Caki2 (cell line): ENCODE measurements around the gene HTR4. TPM values are rescaled to one million over a fixed set of nuclear protein-coding genes. Genes with fewer than 3 reads are reported as not detected.
"Not testable (repeated sequence)": the region's sequence is repeated elsewhere in the genome, so short reads cannot be mapped to it uniquely, and the experiment has no call there.

Source experiments
- DNase-seq: peaks from one replicate; pipeline ENCODE4 v3.0.0-alpha.2; 2015; ENCODE audit warnings: low read depth
- in situ Hi-C: cut with HindIII; loops from 2 replicates; pipeline ENCODE4 v1.10.0; 2016; ENCODE audit warnings: low sequenced_read_pairs, low pct_unique_long_range_greater_than_20kb, mixed read lengths
- total RNA-seq: library from RNA; depleted of rRNA; stranded (reverse); fragments of >200 nt; shearing (Covaris generic); gene quantifications from 2 replicates; pipeline ENCODE4 v1.2.3, GENCODE V29; 2014; ENCODE audit warnings: low replicate concordance

Gene HTR4
- total RNA-seq, 1 experiment from 2014 or later = not detected

DNA sequence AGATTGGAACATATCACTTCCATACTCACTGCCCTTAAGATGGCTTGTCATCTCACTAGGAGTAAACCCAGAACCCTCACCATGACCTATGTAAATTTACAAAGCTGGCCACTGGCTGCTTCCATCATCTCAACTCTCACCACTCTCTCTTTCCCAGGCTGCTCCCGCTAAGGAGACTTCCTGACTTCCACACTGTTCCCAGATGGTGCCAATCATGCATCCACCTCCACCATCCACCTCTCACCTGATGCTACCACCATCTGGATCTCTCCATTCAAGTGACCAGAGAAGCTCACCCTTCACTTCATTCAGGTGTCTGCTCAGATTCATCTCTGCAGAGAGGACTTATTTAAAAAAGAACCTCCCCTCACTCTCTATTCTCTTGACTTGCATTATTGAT, 91.3 kb downstream of the HTR4 start:
- in situ Hi-C loops = no loop called here
- no peak for DNase-seq

- no peak for DNase-seq
- in situ Hi-C loops = no loop called here
Observed at GRCh38 chr5:148561801-148562311, 92.5 kb downstream of the HTR4 start.

DNA sequence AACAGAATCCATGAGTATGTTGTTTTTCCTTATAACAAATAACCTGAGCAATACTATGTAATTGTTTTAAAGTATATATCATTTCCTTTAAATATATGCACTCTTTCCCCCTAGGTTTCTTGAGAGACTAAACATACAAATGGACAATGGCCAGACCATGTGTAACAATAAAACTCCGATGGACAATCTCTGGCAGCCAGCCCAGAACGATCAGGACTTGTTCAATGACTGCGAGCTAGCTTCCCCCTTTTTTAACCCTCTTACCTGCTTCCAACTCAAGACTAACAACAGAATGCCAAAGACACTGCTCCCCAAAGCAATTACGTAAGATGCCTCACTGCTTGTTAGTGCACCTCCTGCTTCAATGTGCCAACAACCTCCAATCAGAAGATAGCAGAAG, 94.9 kb downstream of the HTR4 start:
- no peak for DNase-seq
- in situ Hi-C loops = no loop called here

GRCh38 chr5:148558892-148559291, 95.4 kb downstream of the HTR4 start:
- no peak for DNase-seq
- in situ Hi-C loops = no loop called here

DNA sequence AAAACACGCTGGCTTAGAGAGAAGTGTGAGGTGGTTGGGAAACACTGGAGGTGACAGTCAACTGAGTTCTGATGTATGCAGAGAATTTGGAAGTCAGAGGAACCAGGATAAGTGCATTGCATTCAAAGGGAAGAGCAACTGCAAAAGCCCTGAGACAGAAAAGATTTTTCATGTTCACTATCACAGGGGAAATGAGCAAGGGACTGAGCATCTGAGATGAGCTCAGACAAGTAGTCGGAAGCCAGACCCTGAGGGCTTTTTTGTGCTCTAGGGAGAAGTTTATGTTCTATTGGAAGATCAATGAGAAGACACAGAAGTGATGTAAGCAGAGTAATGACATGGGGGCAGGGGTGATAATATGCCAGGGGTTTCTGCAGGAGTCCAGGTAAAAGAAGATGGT, 97.5 kb downstream of the HTR4 start:
- DNase-seq = no peak
- in situ Hi-C loops = no loop called here

GRCh38 chr5:148554621-148555020, 99.7 kb downstream of the HTR4 start:
- in situ Hi-C loops = no loop called here
- DNase-seq = no peak

DNA sequence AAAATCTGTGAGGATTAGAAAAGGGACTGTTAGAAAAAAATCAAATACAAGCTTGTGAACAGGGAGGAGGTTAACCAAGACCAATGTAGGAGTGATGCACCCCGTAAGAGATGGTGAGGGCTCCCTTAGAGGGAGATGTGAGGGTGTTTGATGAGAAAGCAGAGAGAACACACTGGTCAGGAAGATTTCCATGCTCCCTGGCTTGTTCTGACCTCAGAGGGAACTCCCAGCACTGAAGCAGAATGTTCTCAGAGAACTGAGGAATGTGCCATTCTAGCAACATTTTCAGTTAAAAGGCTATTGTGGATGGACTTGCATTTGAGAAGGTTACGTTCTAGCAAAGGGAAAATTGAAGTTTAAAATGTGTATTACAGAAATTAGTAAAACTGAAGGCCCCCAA, 110.6 kb downstream of the HTR4 start:
- in situ Hi-C loops = no loop called here
- DNase-seq = no peak

- in situ Hi-C loops = no loop called here
- DNase-seq = no peak
Observed at GRCh38 chr5:148542812-148543211, 111.5 kb downstream of the HTR4 start.

DNA sequence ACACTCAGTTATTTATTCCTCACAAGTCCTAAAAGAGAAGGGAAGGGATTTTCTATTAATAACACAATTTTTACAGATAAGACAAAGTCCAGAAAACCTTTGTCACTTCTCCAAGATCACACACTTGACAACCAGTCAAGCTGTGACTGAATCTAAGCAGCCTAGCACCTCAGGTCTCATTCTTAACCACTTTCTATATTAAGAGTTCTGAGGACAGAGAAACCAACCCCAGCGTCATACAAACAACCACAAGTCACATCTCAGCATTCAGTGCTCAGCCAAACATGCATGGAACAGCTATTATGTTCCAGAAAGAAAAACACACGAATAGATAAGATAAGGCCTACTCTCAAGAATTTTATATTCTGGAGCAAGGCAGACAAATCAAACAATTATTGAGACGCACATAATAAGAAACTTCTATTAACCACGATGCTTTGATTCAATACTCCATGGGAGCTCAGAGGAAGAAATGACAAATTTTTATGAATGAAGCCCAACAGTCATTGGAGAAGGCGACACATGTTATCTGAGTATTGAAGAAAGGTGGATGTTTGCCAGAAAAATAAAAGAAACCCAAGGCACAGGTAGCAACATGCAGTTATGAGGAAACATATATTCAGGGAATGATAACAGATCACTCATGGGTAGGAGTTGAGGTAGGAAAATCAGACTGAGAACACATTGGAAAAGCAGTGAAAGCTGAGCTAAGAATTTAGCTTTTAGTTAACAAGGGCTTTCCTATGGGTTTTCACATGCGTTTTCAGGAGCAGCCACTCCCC, 113.1 kb downstream of the HTR4 start:
- in situ Hi-C loops = no loop called here
- no peak for DNase-seq

- no peak for DNase-seq
- in situ Hi-C loops = no loop called here
Observed at GRCh38 chr5:148540647-148541046, 113.7 kb downstream of the HTR4 start.

DNA sequence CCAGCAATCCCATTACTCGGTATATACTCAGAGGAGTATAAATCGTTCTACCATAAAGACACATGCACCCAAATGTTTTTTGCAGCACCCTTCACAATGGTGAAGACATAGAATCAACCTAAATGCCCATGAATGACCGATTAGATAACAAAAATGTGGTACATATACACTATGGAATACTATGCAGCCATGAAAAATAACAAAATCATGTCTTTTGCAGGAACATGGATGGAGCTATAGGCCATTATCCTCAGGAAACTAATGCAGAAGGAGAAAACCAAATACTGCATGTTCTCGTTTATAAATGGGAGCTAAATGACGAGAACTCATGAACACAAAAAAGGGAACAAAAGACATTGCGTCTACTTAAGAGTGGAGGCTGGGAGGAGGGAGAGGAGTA, 114.5 kb downstream of the HTR4 start:
- in situ Hi-C loops = no loop called here
- DNase-seq = no peak

DNA sequence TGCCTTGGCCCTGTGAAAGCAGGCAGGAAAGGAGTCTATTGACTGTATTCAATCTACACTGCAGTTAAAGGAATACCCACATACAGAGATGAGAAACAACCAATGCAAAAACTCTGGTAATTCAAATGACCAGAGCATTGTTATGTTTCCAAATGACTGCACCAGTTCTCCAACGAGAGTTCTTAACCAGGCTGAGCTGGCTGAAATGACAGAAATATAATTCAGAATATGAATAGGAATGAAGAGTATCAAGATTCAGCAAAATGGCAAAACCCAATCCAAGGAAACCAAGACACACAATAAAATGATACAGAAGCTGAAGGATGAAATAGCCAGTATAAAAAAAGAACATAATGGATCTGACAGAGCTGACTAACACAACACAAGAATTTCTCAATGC, 119.1 kb downstream of the HTR4 start:
- in situ Hi-C loops = no loop called here
- DNase-seq = no peak

DNA sequence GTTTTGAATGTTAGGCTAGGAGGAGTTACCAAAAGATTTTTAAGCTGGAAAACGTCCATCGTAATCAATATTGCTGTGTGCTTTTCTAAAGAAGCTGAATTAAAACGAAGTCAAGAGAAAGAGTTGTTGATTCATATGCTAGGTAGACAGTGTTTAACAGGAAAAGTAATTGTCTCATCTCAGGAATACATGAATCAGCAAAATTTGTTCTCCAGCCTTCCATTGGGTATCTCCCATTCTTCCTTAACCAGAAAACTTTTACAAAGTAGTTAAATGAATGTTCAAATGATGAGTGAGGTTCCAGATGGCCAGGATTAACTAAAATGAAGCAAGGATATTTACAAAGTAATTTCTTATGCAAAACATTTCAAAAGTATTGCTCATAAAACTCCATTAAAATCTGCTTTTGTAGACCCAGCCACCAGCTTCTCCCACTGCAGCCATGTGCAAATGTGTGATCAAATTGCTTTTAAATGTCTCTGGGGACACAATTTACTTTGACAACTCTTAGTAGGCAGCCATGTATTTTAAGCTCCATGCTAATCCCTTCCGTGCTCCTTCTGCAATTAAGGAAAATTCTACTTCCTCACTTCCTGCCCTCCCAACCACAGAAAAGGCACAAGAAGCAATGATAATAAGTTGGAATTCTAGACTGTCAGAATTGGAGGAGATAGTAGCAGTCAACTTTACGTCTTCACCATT, 121.2 kb downstream of the HTR4 start:
- in situ Hi-C loops = no loop called here
- no peak for DNase-seq

DNA sequence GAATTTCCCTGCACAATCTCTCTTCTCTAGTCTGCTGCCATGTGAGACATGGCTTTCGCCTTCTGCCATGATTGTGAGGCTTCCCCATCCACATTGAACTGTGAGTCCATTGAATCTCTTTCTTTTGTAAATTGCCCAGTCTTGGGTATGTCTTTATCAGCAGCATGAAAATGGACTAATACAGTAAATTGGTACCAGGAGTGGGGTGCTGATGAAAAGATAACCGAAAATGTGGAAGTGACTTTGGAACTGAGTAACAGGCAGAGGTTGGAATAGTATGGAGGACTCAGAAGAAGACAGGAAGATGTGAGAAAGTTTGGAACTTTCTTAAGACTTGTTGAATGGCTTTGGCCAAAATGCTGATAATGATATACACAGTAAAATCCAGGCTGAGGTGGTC, 124.9 kb downstream of the HTR4 start:
- in situ Hi-C loops, DNase-seq: not testable (repeated sequence)

DNA sequence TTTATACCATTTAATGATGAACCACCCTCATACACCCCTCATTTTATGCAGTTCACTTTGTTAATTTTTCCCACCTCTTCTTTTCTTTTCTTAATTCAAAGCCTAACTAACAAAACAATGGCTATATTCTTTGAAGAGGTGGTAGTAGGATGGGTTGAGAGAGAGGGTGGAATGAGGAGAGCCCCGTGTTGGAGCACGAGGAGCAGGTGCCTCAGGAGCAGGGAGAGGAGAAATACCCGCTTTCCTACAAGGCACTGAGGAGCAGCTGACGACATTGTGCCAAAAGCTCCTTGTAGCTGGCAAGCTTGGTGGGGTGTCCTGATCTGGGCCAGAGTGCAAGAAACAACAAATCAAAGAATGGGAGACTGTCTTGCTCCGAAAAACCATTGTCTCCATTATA, 129.6 kb downstream of the HTR4 start:
- DNase-seq = no peak
- in situ Hi-C loops = no loop called here

- in situ Hi-C loops = no loop called here
- no peak for DNase-seq
Observed at GRCh38 chr5:148523139-148523538, 131.2 kb downstream of the HTR4 start.

DNA sequence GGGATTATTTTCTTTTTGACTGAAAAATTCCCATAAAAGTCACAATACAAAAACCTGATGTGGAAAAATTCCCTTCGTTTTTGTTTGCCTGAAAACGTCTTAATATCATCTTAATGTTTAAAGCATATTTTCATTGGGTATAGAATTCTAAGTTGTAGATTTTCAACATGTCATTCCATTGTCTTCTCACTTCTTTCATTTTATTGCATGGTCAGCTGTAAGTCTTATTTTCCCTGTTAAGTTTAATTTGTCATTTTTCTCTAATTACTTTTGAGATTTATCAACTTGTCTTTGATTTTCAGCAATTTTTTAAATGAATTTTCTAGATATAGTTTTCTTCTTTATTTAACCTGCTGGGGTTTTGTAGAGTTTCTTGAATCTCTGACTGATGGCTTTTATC, 138.9 kb downstream of the HTR4 start:
- DNase-seq = no peak
- in situ Hi-C loops = no loop called here

DNA sequence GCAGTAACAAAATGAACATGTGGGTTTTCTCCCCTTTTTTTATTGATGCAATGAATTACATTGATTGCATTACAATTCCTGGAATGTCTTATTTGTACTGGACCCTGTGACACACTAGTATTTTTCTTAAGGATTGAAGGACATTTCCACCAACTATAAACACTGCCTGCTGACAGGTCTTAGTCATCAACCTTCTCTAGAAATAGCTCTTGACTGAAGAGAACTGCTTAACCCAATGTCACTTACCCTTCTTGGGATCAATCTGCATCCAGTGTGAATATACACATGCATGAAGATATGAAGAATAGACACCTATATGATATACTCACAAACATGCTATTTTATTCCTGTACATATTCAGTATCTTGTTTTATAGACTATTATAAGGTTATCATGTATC, 140.0 kb downstream of the HTR4 start:
- in situ Hi-C loops = no loop called here
- DNase-seq = no peak

DNA sequence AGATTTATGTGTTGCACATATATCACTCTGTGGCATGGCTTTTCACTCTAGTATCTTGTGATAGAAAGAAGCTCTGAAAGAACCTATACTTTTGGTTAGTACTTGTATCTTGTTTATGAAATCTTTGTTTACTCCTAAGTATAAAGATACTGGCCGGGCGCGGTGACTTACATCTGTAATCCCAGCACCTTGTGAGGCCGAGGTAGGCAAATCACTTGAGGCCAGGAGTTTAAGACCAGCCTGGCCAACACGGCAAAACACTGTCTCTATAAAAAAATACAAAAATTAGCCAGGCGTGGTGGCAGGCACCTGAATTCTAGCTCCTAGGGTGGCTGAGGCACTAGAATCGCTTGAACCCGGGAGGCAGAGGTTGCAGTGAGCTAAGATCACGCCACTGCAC, 141.8 kb downstream of the HTR4 start:
- no peak for DNase-seq
- in situ Hi-C loops = no loop called here
